ENCODE data around the gene PPP4R3A.
"Not testable (repeated sequence)": the region's sequence is repeated elsewhere in the genome, so short reads cannot be mapped to it uniquely, and the experiment has no call there.

Gene PPP4R3A

GRCh38 chr14:91510171-91511042, at the start of gene PPP4R3A:
PPP4R3A (minus strand) TSS chr14:91510310; CDS start chr14:91509647, 663 bp downstream.
- peak; percentile 98 for DNase-seq

- DNase-seq: no peak
These were observed 45.4 kb upstream of the PPP4R3A start for GRCh38 chr14:91555531-91555930.

DNA sequence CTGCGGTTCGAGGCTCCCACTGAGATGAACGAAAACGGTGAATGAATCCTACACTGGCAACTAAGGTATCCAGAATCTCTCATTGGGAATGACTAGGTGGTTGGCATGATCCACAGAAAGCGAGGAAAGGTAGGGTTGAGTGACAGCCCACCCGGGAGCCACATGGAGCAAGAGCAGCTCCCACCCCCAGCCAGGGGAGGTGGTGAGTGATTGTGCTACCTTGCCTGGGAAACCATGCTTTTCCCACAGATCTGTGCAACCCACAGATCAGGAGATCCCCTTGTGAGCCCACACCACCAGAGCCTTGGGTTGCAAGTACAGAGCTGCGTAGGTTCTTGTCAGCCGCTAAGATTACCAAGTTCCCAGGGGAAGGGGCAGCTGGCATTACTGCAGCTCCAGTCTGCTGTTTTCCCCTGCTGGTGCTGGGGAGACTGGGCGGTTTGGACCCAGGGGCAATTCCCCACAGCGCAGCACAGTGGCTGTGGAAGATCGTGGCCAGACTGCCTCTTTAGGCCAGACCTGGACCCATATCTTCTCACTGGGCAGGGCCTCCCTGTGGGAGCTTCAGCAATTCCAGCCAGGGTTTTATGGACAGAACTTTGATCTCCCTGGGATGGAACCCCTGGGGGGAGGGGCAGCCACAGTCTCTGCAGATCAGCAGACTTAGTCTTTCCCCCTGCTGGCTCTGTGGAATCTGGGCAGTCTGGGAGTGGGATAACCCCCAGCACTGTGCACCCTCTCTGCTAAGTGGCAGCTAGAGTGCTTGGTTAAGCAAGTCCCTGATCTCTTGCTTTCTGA, 44.6 kb upstream of the PPP4R3A start:
- no peak for DNase-seq

DNA sequence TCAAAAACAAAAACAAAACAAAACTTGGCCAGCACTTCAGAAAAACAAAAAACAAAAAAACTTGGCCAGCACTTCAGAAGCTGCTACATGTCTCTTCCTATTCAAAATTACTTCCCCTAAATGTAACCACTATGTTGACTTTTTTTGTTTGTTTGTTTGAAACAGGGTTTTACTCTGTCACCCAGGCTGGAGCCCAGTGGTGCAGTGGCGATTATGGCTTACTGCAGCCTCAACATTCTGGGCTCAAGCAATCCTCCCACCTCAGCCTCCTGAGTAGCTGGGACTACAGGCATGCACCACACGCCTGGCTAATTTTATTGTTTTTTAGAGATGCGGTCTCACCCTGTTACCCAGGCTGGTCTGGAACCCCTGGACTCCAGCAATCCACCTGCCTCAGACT, 38.0 kb upstream of the PPP4R3A start:
- no peak for DNase-seq

GRCh38 chr14:91545946-91546716, 36.0 kb upstream of the PPP4R3A start:
- no peak for DNase-seq

DNA sequence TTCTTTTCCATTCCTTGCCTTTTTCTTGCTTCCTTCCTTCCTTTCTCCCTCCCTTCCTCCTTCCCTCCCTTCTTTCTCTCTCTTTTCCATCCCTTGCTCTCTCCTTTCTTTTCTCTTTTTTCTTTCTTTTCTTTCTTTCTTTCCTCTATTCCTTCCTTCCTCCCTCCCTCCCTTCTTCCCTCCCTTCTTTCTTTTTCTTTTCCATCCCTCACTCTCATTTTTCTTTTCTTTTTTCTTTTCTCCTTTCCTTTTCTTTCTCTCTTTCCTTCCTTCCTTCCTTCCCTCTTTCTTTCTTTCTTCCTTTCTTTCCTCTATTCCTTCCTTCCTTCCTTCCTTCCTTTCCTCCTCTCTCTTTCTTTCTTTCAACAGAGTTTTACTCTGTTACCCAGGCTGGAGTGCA, 35.1 kb upstream of the PPP4R3A start:
- no peak for DNase-seq

DNA sequence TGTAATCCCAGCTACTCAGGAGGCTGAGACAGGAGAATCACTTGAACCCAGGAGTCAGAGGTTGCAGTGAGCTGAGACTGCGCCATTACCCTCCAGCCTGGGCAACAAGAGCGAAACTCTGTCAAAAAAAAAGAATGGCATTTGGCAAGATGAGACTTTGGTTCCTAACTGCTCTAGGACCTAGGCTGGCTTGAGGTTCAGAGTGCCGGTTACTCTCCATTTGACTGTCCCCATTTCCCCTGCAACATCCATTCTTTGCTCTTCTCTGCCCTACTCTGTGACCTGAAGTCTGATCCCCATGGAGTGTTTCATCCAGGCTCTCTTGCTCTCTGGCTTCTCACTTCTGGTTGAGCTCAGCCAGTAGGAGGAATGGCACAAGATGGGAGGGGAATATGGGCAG, 26.2 kb upstream of the PPP4R3A start:
- no peak for DNase-seq

DNA sequence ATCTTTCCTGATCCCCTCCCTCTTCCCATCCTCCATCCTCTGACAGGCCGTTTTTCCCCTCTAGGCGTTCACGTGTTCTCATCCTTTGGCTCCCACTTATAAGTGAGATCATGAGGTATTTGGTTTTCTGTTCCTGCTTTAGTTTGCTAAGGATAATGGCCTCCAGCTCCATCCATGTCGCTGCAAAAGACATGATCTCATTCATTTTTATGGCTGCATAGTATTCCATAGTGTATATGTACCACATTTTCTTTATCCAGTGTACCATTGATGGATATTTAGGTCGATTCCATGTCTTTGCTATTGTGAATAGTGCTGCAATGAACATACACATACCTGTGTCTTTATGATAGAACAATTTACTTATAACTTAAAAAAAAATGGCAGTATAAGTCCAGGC, 23.9 kb upstream of the PPP4R3A start:
- not testable (repeated sequence) for DNase-seq

GRCh38 chr14:91533623-91534022, 23.5 kb upstream of the PPP4R3A start:
- DNase-seq: no peak

DNA sequence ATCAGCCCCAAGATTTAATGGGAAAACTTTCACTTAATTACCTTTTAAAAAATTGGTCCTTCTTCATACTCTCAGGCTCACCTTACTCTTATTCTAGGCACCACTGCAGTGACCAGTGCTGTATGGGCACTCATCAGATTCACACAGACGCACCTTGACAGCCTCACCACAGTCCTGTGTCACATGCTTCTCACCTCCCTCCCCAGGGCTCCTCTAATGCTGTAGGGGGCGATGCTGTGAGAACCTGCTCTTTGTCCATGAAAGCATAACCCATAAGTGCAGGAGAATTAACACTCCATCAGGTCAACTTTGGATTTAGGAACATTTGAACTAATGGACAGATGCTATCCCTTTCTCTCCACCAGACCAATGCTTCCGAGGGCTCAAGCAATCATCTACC, 13.9 kb upstream of the PPP4R3A start:
- DNase-seq: no peak

DNA sequence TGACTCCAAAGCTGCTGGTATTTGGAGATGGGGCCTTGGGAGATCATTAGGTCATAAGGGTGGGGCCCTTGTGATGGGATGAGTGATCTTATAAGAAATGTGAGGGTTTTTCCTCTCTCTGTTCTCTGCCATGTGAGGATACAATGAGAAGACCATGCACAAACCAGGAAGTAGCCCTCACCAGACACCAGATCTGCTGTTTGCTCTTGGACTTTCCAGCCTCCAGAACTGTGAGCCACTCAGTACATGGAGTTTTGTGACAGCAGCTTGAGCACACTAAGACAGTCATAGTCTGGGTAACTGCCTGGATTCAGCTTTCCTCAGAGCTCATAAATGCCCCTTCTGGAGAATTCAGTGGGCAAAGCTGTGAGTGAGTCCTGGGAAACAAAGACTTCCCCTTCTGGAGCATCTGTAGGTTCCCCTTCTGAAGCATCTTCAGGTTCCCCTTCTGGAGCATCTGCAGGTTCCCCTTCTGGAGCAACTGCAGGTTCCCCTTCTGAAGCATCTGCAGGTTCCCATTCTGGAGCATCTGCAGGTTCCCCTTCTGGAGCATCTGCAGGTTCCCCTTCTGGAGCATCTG, 11.0 kb upstream of the PPP4R3A start:
- DNase-seq: peak; percentile 62

DNA sequence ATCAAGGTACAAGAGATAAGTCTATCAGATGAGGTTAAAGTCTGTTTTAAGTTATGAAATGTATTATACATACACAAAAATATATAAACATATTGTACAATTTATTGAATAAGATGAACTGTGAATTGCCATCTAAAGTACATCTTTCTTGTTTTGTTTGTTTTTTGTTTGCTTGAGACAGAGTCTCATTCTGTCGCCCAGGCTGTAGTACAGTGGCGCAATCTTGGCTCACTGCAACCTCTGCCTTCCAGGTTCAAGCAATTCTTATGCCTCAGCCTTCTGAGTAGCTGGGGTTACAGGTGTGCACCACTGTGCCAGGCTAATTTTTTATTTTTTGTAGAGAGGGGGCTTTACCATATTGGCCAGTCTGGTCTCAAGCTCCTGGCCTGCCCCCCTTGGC, 10.0 kb upstream of the PPP4R3A start:
- no peak for DNase-seq

DNA sequence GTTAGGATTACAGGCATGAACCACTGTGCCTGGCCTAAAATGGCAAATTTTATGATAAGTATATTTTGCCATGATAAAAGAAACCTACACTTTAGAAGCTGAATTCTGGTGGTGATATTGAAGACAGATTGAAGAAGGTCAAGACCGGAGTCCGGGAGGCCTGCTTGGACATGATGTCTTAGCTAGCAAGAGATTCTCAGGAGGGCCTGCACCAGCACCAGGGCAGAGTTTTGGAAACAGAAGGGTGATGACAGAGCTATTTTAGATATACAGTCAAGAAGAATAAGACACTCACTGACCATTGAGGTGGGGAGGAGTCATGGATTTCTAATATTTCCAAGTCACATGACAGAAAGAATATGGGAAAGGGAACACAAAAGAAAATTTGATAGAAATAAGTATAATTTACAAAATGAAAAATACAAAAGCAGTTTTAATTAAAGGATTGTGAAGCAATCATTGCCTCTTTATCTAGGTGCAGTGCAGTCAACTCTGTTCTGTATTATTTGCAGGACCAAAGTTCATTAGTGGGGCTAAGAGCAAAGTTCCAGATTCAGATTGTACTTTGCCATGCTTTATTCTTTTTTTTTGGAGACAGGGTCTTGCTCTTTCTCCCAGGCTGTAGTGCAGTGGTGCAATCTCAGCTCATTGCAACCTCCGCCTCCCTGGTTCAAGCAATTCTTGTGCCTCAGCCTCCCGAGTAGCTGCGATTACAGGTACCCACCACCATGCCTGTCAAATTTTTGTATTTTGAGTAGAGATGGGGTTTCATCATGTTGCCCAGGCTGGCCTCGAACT, 9.3 kb upstream of the PPP4R3A start:
- DNase-seq: no peak

DNA sequence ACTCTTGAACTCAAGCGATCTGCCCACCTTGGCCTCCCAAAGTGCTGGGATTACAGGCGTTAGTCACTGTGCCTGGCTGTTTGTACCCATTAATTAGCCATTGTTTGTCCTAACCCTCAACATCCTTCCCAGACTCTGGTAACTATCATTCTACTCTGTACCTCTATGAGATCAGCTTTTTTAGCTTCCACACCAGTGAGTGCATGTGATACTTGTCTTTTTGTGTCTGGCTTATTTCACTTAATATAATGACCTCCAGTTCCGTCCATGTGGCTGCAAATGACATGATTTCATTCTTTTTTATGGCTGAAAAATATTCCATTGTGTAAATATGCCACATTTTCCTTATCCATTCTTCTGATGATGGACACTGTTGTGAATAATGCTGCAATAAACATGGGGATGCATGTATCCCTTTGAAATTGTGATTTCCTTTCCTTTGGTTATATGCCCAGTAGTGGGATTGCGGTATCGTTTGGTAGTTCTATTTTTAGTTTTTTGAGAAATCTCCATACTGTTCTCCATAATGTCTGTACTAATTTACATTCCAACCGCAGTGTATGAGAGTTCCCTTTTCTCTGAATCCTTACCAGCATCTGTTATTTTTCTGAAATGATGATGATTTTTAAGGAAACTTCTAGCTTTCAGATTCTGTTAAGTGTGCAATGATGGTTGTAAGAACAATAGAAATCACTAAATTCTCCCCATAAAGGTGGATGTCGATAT, 6.7 kb upstream of the PPP4R3A start:
- DNase-seq: peak; percentile 51

GRCh38 chr14:91515979-91516378, 5.9 kb upstream of the PPP4R3A start:
- no peak for DNase-seq

DNA sequence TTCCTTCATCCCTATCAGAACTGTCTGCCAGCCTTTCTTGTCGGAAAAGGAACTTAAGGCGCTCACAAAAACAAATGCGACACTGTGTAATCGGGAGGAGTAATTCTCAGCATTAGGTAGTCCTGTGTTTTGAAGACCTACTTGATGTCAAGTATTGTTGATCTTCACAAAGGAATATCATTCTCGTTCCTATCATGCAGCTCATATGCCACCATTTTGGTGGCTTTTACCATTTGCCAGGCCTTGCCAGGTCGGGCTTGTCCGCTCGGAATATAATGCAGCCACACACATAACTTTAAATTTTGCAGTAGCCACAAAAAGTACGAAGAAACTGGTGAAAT, 903 bp upstream of the PPP4R3A start:
- no peak for DNase-seq

DNA sequence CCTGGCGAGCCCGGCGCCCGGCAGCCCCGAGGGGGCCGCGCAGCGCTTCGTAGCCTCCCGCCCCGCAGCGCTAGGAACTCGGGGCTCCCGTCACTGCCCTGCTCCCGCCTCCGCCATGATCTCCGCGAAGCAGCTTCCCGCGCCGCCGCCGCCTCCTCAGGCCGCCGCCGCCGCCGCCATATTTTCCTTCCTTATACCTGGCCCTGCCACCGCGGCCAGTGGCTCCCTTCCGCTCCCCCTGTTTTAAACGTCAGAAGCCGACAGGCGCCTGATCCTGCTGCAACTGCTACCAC, 286 bp downstream of the PPP4R3A start:
- peak; percentile 61 for DNase-seq

DNA sequence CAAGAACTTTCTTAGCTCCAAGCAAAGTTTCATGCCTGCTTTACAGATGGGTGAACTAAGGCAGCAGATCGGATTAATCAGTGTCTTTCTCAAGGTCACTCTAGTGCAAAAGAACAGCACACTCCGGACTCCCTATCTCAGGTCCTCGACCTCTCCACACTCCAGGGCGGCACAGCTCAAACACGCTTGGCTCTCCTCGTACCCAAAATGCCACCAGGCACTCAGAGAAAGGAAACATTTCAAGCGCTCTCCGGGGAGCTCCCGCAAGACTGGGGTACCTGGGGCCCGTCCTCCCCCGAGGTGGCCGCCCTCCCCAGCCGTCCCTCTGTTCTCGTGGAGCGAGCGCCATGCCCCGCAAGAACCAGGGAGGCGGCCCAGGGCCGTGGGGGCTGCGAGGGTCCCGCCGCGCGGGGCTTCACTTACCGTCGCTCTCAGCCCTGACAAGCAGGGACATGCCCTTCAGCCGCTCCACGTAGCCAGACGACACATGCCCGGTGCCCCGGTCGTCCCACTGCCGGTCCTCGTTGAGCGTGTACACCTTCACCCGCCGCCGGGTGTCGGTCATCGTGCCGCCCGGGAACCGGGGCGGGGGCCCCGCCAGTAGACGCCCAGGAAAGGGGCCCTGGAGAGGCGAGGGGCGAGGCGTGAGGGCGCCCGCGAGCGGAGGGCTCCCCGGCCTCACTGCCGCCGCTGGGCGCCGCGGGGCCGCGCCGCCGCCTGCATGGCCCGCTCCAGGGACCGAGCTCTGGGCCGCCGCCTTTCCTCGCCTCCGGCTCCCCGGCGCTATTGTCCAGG, 830 bp downstream of the PPP4R3A start:
- peak; percentile 25 for DNase-seq

GRCh38 chr14:91508105-91508504, 2.0 kb downstream of the PPP4R3A start:
- DNase-seq: no peak

DNA sequence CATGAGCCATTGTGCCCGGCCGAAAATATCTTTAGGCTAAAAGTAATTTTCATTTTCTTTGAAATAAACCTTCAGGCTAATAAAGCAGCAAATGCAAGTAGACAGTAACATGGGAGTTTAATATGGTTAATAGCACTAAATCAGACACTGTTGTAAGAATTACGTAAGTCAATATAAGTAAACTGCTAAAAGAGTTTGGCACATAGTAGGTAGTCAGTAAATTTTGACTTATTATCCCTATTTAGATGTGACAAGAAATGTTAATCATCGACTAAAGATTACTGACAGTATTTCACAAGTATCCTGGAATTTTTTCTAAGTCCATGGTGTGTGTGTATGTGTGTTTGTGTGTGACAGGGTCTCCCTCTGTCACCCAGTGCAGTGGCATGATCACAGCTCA, 3.9 kb downstream of the PPP4R3A start:
- no peak for DNase-seq

GRCh38 chr14:91503000-91503504, 7.1 kb downstream of the PPP4R3A start:
- no peak for DNase-seq

Data from suppressor macrophage treated with lipopolysaccharide for 4 hours (primary cell).